HepG2 (cell line): ENCODE measurements around the gene KRTCAP2. TPM values are rescaled to one million over a fixed set of nuclear protein-coding genes. Genes with fewer than 3 reads are reported as not detected.

ENCODE experiments used
- GPN1 ChIP-seq: sonication (generic); formaldehyde crosslinking; IDR thresholded peaks from 2 replicates; pipeline ENCODE4 v1.5.1; 2020; ENCODE audit warnings: missing genetic modification reagents, borderline replicate concordance
- IKZF4 ChIP-seq: sonication (generic); formaldehyde crosslinking; IDR thresholded peaks from 2 replicates; pipeline ENCODE4 v1.5.1; 2020; ENCODE audit warnings: borderline replicate concordance, mild to moderate bottlenecking, low read depth, missing genetic modification reagents; ENCODE audit errors: not compliant biosample characterization
- MTF1 ChIP-seq: sonication (generic); formaldehyde crosslinking; IDR thresholded peaks from 2 replicates; pipeline ENCODE4 v1.5.0; 2020; ENCODE audit warnings: missing genetic modification reagents
- NR2C2 ChIP-seq: sonication (generic); formaldehyde crosslinking; IDR thresholded peaks from 2 replicates; pipeline ENCODE4 v1.4.0; 2020; ENCODE audit warnings: missing genetic modification reagents, mild to moderate bottlenecking, moderate library complexity, borderline replicate concordance
- RELA ChIP-seq: sonication (generic); formaldehyde crosslinking; IDR thresholded peaks from 2 replicates; pipeline ENCODE4 v1.4.0; 2020; ENCODE audit warnings: missing genetic modification reagents
- THYN1 ChIP-seq: sonication (generic); formaldehyde crosslinking; IDR thresholded peaks from 2 replicates; pipeline ENCODE4 v1.8.1; 2023; ENCODE audit warnings: low read depth, mild to moderate bottlenecking, moderate library complexity, missing genetic modification reagents, borderline replicate concordance
- TMF1 ChIP-seq: sonication (generic); formaldehyde crosslinking; IDR thresholded peaks from 2 replicates; pipeline ENCODE4 v1.8.1; 2022; ENCODE audit warnings: low read depth, missing genetic modification reagents
- ZNF160 ChIP-seq: sonication (generic); formaldehyde crosslinking; IDR thresholded peaks from 2 replicates; pipeline ENCODE4 v1.8.0; 2022; ENCODE audit warnings: mild to moderate bottlenecking, inconsistent platforms, missing genetic modification reagents
- ZNF230 ChIP-seq: sonication (generic); formaldehyde crosslinking; IDR thresholded peaks from 2 replicates; pipeline ENCODE4 v1.4.0; 2020; ENCODE audit warnings: mild to moderate bottlenecking, missing genetic modification reagents
- ZNF282 ChIP-seq: fragments of 450-650 bp; IDR thresholded peaks from 2 replicates; pipeline ENCODE4 v1.6.1; 2018; ENCODE audit not compliant: partially characterized antibody
- ZNF383 ChIP-seq: sonication (generic); formaldehyde crosslinking; IDR thresholded peaks from 2 replicates; pipeline ENCODE4 v1.4.0; 2020; ENCODE audit warnings: missing genetic modification reagents, mild to moderate bottlenecking, borderline replicate concordance
- ZNF510 ChIP-seq: sonication (generic); formaldehyde crosslinking; IDR thresholded peaks from 2 replicates; pipeline ENCODE4 v1.4.0; 2020; ENCODE audit warnings: low read depth, mild to moderate bottlenecking, missing genetic modification reagents
- ZNF547 ChIP-seq: sonication (generic); formaldehyde crosslinking; IDR thresholded peaks from 2 replicates; pipeline ENCODE4 v1.5.1; 2020; ENCODE audit warnings: mild to moderate bottlenecking, missing genetic modification reagents
- ZNF549 ChIP-seq: sonication (generic); formaldehyde crosslinking; IDR thresholded peaks from 2 replicates; pipeline ENCODE4 v1.5.0; 2020; ENCODE audit warnings: missing genetic modification reagents
- ZNF589 ChIP-seq: sonication (generic); formaldehyde crosslinking; conservative IDR thresholded peaks from 2 replicates; pipeline ENCODE4 v1.8.0; 2022; ENCODE audit warnings: mild to moderate bottlenecking, moderate library complexity, missing genetic modification reagents
- ZNF839 ChIP-seq: sonication (generic); formaldehyde crosslinking; IDR thresholded peaks from 2 replicates; pipeline ENCODE4 v1.4.0; 2020; ENCODE audit warnings: missing genetic modification reagents, mild to moderate bottlenecking, borderline replicate concordance
- polyA plus RNA-seq, 8 experiments: library from polyadenylated mRNA; depleted of rRNA in 3 of 8; stranded (reverse) in 7 of 8; unstranded in 1 of 8; fragments of >200 nt; fragmentation: Illumina TruSeq in 4 of 8; extraction: Trizol in 4 of 8; gene quantifications; 2 replicates each; pipeline versions ENCODE4 v1.2.1 to v1.2.3, GENCODE V29; 2011 to 2016; ENCODE audit warnings: low read depth in 4 of 8, missing spikeins in 1 of 8, mixed read lengths in 1 of 8; ENCODE audit not compliant: insufficient read depth in 1 of 8
- total RNA-seq, 5 experiments: library from RNA; depleted of rRNA; stranded (reverse); fragments of >200 nt; fragmentation: Illumina TruSeq; extraction: Trizol; gene quantifications; 2 replicates each; pipeline ENCODE4 v1.2.3, GENCODE V29; 2016; ENCODE audit warnings: low read depth in 1 of 5
- TF ChIP-seq, protein P1 (sequence below): fragments of 450-650 bp; IDR thresholded peaks from 2 replicates; pipeline ENCODE4 v1.6.1; 2017; ENCODE audit warnings: mild to moderate bottlenecking
- TF ChIP-seq, protein P2 (sequence below): IDR thresholded peaks from 2 replicates; pipeline ENCODE4 v1.6.1; 2016; ENCODE audit warnings: low read depth, borderline replicate concordance
- TF ChIP-seq, protein P3 (sequence below): sonication (generic); formaldehyde crosslinking; IDR thresholded peaks from 2 replicates; pipeline ENCODE4 v1.4.0; 2020; ENCODE audit warnings: missing genetic modification reagents
- TF ChIP-seq, protein P4 (sequence below): sonication (generic); formaldehyde crosslinking; IDR thresholded peaks from 2 replicates; pipeline ENCODE4 v1.5.0; 2020; ENCODE audit warnings: mild to moderate bottlenecking, missing genetic modification reagents

KRTCAP2 gene
- total and polyA plus RNA-seq, 2 of the 13 experiments (the other 11 are each of a cell fraction or from before 2014, with no cell fraction given) = 77.3 to 79.4 TPM

DNA sequence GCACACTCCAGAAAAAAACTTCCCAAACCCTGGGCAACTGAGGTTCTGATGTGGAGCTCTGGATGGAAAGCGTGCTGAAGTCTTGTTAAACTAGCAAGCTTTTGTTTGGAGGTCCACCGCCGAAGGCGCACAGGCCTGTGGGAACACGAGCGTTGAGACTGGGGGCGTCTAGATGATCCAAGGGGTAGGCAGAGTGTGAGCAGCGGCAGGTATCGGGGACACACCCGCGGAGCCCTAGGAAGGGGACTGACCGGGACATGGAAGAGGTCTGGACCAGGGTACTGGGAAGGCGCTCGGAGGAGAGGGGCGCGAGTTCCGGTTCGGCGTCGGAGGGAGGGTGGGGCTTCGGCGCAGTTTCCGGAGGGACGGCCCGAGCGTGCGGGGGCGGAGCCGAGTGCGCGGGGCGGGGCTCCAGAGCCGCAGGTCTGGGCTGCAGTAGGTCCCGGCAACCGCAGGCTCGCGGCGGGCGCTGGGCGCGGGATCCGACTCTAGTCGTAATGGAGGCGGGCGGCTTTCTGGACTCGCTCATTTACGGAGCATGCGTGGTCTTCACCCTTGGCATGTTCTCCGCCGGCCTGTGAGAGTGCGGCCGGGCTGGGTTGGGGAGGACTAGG is 37.6 kb downstream of the KRTCAP2 start, which contains the start of gene SLC50A1 (continued):
- TF ChIP-seq, protein P1, sequence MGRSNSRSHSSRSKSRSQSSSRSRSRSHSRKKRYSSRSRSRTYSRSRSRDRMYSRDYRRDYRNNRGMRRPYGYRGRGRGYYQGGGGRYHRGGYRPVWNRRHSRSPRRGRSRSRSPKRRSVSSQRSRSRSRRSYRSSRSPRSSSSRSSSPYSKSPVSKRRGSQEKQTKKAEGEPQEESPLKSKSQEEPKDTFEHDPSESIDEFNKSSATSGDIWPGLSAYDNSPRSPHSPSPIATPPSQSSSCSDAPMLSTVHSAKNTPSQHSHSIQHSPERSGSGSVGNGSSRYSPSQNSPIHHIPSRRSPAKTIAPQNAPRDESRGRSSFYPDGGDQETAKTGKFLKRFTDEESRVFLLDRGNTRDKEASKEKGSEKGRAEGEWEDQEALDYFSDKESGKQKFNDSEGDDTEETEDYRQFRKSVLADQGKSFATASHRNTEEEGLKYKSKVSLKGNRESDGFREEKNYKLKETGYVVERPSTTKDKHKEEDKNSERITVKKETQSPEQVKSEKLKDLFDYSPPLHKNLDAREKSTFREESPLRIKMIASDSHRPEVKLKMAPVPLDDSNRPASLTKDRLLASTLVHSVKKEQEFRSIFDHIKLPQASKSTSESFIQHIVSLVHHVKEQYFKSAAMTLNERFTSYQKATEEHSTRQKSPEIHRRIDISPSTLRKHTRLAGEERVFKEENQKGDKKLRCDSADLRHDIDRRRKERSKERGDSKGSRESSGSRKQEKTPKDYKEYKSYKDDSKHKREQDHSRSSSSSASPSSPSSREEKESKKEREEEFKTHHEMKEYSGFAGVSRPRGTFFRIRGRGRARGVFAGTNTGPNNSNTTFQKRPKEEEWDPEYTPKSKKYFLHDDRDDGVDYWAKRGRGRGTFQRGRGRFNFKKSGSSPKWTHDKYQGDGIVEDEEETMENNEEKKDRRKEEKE = no peak
- TF ChIP-seq RELA (CRISPR knock-in tag) (peak; percentile 35; the same call in 1 of the 2 replicates), ZNF839 (CRISPR knock-in tag) (no peak), ZNF589 (CRISPR knock-in tag) (peak; percentile 34; the same call in 1 of the 2 replicates), ZNF547 (CRISPR knock-in tag) (peak; percentile 23), IKZF4 (peak; percentile 49), MTF1 (CRISPR knock-in tag) (0 out of 2 replicates have a peak, but pooled peaks have one; percentile 48), ZNF160 (CRISPR knock-in tag) (0 out of 2 replicates have a peak, but pooled peaks have one; percentile 16), NR2C2 (CRISPR knock-in tag) (peak; percentile 77), THYN1 (no peak), ZNF549 (no peak), TMF1 (CRISPR knock-in tag) (no peak), ZNF282 (no peak), ZNF510 (CRISPR knock-in tag) (peak; percentile 86; the same call in 1 of the 2 replicates), ZNF383 (CRISPR knock-in tag) (peak; percentile 63; the same call in 1 of the 2 replicates), ZNF230 (0 out of 2 replicates have a peak, but pooled peaks have one; percentile 54), GPN1 (CRISPR knock-in tag) (no peak)
- TF ChIP-seq, protein P2, sequence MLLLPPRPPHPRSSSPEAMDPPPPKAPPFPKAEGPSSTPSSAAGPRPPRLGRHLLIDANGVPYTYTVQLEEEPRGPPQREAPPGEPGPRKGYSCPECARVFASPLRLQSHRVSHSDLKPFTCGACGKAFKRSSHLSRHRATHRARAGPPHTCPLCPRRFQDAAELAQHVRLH (CRISPR knock-in tag) = no peak; the same call in 1 of the 2 replicates
- TF ChIP-seq, protein P3, sequence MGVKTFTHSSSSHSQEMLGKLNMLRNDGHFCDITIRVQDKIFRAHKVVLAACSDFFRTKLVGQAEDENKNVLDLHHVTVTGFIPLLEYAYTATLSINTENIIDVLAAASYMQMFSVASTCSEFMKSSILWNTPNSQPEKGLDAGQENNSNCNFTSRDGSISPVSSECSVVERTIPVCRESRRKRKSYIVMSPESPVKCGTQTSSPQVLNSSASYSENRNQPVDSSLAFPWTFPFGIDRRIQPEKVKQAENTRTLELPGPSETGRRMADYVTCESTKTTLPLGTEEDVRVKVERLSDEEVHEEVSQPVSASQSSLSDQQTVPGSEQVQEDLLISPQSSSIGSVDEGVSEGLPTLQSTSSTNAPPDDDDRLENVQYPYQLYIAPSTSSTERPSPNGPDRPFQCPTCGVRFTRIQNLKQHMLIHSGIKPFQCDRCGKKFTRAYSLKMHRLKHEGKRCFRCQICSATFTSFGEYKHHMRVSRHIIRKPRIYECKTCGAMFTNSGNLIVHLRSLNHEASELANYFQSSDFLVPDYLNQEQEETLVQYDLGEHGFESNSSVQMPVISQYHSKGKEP (CRISPR knock-in tag) = peak; percentile 54; the same call in 1 of the 2 replicates
- TF ChIP-seq, protein P4, sequence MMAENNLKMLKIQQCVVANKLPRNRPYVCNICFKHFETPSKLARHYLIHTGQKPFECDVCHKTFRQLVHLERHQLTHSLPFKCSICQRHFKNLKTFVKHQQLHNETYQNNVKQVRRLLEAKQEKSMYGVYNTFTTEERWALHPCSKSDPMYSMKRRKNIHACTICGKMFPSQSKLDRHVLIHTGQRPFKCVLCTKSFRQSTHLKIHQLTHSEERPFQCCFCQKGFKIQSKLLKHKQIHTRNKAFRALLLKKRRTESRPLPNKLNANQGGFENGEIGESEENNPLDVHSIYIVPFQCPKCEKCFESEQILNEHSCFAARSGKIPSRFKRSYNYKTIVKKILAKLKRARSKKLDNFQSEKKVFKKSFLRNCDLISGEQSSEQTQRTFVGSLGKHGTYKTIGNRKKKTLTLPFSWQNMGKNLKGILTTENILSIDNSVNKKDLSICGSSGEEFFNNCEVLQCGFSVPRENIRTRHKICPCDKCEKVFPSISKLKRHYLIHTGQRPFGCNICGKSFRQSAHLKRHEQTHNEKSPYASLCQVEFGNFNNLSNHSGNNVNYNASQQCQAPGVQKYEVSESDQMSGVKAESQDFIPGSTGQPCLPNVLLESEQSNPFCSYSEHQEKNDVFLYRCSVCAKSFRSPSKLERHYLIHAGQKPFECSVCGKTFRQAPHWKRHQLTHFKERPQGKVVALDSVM (CRISPR knock-in tag) = peak; percentile 6; the same call in 1 of the 2 replicates
